ENCODE results near the gene KRT79.
"Not testable (repeated sequence)": the region's sequence is repeated elsewhere in the genome, so short reads cannot be mapped to it uniquely, and the experiment has no call there.

Gene KRT79

DNA sequence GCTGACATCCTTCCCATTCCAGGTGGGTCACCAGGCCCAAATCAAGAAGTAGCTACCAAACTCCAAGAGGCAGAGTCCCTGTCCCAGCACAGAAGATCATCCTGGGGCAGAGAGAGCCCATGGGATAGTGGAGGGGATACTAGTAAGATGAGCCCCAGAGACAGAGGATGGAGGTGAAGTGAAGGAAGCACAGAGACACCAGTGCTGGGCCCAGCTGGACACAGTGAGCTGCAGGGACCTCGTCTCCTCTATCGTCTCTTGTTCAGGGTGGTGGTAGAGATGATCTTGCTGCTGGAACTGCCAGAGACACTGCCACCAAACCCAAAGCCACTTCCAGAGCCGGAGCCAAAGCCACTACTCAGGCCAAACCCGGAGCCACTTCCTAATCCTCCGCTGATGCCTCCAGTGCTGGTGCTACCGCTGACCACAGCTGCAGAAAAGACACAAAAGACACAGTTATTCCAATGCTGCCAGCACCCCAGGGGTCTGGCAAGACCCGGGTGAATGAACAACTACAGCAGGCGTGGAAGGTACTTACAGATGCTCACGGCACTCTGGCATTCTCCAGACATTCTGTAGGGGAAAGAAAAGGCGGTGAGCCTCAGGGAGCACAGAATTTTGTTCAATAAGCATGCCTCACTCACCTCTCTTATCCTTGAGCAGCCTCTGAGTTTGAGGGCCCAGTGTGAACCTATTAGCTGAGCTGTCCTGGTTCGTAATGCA is 27.1 kb downstream of the KRT79 start:
- no peak for DNase-seq (ENCODE audit: low read depth in 2 of 2)

DNA sequence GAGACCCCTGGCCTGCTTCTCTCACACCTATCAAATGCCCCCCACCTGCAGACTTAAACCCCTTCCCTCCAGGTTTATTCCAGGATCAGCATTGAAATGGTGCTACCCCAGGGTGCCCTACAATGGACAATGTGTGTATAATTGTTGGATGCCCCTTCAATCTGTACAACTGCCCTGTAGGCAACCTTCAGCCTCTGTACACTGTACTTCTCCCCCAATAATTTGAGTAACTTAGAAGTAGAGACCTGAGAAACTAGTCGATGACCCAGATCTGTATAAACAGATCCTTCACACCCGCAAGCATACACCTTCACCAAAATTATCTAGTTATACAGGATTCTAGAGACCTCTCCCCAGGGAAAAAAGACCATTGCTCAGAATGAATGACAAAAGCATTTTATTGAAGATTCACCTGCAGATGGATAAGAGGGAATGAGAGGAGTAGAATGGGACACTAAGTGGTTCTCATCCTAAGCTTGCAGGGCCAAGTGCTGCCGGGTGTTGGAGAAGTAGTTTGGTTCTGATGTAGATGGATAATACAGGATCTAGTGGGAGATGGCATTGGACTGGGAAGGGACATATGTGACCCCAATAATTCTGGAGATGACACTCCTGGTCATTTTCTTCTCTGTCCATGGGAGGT is 27.8 kb downstream of the KRT79 start:
- no peak for DNase-seq (ENCODE audit: low read depth in 2 of 2)

DNA sequence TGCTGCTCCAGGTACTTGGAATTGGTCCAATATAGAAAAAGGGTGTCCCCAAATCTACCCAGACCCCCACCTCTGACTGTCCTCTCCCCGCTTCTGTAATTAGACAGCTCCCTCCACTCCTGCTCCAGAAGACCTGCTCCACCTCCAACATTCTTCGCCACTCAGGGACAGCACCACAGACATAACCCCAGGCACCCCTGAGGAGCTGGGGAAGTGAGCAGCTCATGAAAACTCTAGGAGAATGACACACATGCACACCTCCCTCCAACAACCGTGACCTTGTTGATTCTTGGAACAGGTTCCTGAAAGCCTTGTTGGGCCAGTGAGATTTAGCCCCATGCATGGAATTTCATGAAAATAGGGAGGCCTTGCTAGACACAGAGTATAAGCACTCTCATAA is 28.4 kb downstream of the KRT79 start:
- no peak for DNase-seq (ENCODE audit: low read depth in 2 of 2)

- no peak for DNase-seq (ENCODE audit: low read depth in 2 of 2)
Measured at GRCh38 chr12:52805000-52805399, 29.1 kb downstream of the KRT79 start.

DNA sequence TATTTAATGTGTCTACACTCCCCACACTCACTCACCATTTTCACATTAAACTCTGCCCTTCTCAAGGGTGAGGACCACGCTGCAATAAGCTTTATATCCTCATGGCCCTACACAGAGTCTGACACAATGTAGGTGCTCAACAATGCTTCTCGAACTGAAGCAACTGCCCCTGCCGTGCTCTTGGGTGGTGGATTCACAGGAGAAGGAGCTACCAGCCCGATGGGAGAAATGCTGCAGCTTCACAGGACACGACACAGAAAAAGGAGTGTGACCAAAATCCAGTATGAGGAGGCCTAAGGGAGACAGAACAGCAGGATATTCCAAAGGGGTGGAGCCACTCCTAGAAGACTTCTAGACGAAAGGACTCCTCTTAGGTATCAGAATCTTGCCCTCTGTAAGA is 31.7 kb downstream of the KRT79 start:
- no peak for DNase-seq (ENCODE audit: low read depth in 2 of 2)

- no peak for DNase-seq (ENCODE audit: low read depth in 2 of 2)
Measured at GRCh38 chr12:52801773-52802172, 32.3 kb downstream of the KRT79 start.

- DNase-seq (ENCODE audit: low read depth in 2 of 2), result no peak
Measured at GRCh38 chr12:52800259-52800917, 33.7 kb downstream of the KRT79 start.

DNA sequence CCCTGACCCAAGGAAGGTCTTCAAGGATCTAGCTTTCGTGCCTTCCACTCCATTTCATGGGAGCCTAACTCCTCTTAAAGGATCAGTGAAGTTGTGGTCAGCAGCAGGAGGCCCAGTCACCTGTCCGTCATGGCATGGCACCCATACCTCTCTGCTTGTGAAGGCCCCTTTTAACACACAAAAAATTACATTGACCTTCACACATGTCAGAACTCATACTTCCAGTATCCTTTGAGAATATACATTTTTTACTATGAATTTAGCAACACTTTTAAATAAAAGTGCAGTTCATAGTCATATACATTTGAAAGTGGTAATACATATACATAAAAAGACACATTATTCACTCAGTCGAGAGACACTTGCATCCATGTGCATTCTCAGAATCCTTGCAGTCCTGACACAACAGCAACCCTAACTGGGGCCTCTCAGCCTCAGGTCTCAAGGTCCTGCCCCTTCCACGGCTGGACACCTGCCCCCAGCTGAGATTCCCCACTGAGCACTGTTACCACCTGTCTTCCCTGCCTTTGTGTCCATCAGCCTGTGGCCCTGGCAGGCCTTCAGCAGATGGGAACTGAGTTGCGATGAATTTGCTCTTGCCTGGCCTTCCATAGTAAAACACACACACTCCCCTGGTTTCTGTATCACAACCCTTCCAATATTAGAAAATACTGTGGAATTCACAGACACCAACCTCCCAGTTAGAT is 34.5 kb downstream of the KRT79 start:
- DNase-seq (ENCODE audit: low read depth in 2 of 2), result no peak

DNA sequence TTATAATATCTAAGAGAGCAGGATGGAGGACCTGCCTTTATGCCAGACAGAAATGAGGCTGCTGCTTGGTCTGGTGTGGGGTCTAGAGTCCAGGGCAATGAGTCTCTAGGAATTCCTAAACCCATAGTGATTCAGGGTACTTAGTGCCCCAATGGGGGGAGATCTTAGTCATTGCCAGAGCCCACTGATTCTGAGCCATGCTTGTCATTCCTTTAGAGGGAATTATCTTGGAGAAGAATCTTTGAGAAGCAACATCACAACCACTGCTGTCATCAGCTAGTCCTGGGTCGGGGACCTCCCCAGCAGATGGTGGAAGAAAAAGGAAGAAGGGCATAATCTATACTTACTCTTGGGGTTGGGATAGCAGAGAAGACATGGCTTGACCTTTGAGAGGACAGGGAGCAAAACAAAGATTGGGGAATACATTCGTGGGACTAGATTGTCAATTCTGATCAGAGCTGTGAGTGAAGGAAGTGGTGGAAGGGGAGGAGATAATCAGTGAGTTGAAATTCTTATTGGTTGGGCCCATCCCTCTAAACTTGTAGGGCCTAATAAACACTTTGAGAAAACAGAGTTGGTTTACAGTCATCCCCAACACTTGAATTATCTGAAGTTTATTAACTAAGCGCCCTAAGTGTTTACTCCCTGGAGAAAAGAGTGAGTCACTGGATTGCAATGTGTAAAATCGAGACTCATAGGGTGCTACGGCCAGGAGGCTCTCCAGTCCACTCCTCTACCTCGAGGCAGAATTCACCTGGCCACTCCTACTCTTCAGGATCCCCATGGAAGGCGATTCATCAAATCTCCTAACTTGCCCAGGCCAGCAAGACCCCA is 35.2 kb downstream of the KRT79 start:
- no peak for DNase-seq (ENCODE audit: low read depth in 2 of 2)

GRCh38 chr12:52798003-52798670 is 36.0 kb downstream of the KRT79 start:
- DNase-seq (ENCODE audit: low read depth in 2 of 2), result no peak

DNA sequence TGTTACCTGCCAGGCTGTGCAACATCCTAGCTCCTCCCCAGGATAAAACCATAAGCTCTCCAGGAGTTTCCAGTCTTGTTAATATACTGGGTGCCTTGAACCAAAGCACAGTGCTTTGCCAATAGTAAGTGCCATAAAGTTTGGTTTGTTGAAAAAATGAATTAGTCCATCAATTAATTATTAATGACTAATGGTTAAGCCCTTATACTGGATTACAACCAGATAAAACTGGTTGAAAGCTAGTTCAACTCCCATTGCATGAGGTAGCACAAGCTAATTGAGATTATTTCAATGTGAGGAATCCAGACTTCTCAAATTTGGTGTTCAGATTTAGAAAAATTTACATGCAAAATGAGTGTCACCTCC is 36.6 kb downstream of the KRT79 start:
- DNase-seq (ENCODE audit: low read depth in 2 of 2), result no peak

- DNase-seq (ENCODE audit: low read depth in 2 of 2), result no peak
Measured at GRCh38 chr12:52796839-52797528, 37.1 kb downstream of the KRT79 start.

- no peak for DNase-seq (ENCODE audit: low read depth in 2 of 2)
Measured at GRCh38 chr12:52796429-52796794, 37.7 kb downstream of the KRT79 start.

- DNase-seq (ENCODE audit: low read depth in 2 of 2), result no peak
Measured at GRCh38 chr12:52795694-52796428, 38.2 kb downstream of the KRT79 start, which contains the start of gene KRT3. KRT3 (minus strand) TSS chr12:52796117; CDS start chr12:52796042, 75 bp downstream.

DNA sequence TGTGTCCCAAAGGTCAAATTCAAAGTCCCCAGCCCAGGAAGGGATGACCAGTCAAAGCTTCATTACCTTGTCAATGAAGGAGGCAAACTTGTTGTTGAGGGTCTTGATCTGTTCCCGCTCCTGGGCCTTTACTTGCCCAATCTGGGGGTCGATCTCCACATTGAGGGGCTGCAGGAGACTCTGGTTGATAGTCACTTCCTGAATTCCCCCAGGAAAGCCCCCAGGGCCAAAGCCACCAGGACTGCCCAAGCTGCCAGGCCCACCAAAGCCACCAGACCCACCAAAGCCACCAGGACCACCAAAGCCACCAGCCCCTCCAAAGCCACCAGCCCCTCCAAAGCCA is 38.8 kb downstream of the KRT79 start:
- DNase-seq (ENCODE audit: low read depth in 2 of 2), result not testable (repeated sequence)

GRCh38 chr12:52794479-52795331 is 39.4 kb downstream of the KRT79 start:
- no peak for DNase-seq (ENCODE audit: low read depth in 2 of 2)

GRCh38 chr12:52792185-52793029 is 41.7 kb downstream of the KRT79 start:
- no peak for DNase-seq (ENCODE audit: low read depth in 2 of 2)

All from stimulated activated CD8-positive, alpha-beta memory T cell treated with anti-CD3 and anti-CD28 coated beads, Interleukin-15, amount 100 ng/mL, for 4 hours (primary cell).